Measurements from ENCODE around the gene BICC1.

BICC1 gene

DNA sequence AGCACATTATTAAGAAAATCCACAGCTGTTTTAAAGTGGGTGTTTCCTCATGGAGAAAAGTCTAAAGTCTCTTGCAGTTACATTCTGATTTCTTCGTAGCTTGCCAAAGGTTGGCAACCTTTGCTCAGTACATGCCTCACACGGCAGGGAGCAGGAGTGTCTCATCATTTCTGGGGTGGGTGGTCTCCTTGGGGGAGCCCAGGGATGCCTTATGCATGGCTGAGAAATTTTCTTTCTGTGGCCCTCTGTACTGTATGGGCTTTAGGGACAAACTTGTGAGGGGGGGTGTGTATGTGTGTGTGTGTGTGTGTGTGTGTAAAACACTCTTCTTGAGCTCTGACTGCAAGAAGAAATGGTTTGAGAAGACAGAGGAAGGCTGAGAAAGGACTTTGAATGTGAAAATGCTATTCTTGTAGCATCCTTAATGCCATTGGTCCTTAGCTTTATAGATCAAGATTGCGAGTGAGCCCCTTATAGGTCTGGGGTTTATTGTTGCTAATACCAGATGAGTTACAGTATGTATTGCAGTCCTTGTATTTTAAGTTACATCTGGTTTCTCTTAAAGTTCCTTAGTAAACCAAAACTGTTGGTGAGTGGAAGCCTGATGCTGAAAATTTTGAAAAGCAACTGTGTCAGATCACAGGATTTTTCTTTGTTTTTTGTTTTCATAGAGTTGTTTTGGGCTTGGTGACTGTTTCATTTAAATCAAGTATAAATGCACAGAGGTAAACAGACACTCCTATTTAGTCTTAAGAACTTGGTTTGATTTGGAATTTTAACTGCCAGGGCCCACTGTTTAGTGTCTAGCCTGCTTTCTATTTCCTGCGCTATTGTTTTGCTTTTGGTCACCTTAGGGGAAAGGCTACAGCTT lies 242.0 kb downstream of the BICC1 start:
- TF ChIP-seq CTCF (IDR thresholded peaks at IDR 0.05; ENCODE audit: low read depth, low read length): no peak
- no peak for DNase-seq (ENCODE audit: extremely low read depth, low read depth)

DNA sequence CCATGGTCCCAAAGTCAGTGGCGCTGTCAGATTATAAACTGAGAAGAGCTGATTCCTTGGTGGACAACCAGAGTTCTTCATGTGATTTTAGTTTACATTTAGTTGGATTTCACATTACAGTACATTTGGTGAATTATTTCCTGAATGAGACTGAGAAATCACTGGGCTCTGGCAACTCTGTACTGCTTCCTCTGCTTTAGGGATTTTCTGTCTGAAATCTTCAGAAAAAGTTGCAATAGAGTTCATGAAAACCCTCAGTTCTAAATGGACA lies 242.6 kb downstream of the BICC1 start:
- DNase-seq (ENCODE audit: extremely low read depth, low read depth): no peak
- no peak for TF ChIP-seq CTCF (IDR thresholded peaks at IDR 0.05; ENCODE audit: low read depth, low read length)

DNA sequence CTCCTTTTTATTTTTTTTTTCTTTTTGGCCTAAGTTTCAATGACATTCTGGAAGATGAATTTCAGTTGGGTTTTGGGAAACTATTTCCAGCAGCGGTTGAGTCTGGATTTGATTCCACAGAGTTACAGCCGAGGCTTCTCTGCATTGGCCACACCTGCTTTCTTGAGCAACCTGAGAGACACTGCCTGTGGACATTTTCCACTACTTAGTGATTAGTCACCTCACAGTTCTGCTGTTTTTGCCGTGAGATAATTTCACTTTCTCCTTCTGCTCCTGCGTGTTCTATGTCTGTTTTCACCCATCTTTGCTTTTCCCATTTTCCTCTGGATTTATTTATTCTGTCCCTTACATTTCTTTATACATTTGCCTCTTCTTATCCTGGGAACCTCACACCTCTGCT lies 243.0 kb downstream of the BICC1 start:
- no peak for DNase-seq (ENCODE audit: extremely low read depth, low read depth)

GRCh38 chr10:58756130-58756719 lies 243.6 kb downstream of the BICC1 start:
- DNase-seq (ENCODE audit: extremely low read depth, low read depth): no peak
- no peak for TF ChIP-seq CTCF (IDR thresholded peaks at IDR 0.05; ENCODE audit: low read depth, low read length)

More for the DNA sequence above, 243.0 kb downstream of the BICC1 start:
- TF ChIP-seq CTCF (IDR thresholded peaks at IDR 0.05; ENCODE audit: low read depth, low read length): no peak

DNA sequence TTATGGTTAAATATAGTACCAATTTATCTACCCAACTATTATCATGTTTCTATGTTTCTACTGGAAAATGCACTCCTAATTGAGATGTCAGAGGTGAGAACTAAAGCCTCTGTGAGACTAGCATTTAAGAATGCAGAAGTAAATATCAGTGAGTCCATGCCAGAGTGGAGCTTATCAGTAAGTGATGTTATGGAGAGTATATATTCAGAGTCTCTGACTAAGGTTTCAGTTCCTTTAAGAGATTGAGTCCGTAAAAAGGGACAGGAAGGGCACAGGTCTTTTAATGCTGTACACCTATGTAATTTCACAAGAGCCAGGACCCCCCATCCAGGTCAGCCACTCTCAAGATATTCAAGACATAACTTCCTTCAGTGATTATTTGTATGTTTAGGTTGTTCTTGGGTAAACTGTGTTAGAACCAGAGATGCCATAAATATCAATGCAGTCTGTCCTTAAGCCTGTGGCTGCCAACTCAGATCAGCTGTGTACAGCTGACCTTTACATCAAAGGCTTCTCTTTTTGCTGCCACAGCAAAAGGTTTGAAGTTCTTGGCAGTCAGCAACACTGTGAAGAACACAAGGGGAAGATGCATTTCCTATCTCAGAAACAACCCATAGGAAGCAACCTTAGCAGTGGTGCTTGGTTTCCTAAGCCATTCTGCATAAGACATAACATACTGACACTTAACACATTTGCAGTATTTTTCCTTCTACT lies 244.8 kb downstream of the BICC1 start:
- no peak for DNase-seq (ENCODE audit: extremely low read depth, low read depth)
- no peak for TF ChIP-seq CTCF (IDR thresholded peaks at IDR 0.05; ENCODE audit: low read depth, low read length)

- DNase-seq (ENCODE audit: extremely low read depth, low read depth): no peak
- no peak for TF ChIP-seq CTCF (IDR thresholded peaks at IDR 0.05; ENCODE audit: low read depth, low read length)
Observed at GRCh38 chr10:58758321-58758720, 245.6 kb downstream of the BICC1 start.
